Measurements from ENCODE around the gene AP1AR.
"Not testable (repeated sequence)": the region's sequence is repeated elsewhere in the genome, so short reads cannot be mapped to it uniquely, and the experiment has no call there.

The AP1AR gene

GRCh38 chr4:112279025-112279881 is 47.7 kb downstream of the AP1AR start:
- no peak for DNase-seq

- DNase-seq: no peak
Observed at GRCh38 chr4:112279882-112280315, 48.3 kb downstream of the AP1AR start.

- no peak for DNase-seq
Observed at GRCh38 chr4:112280386-112281056, 48.9 kb downstream of the AP1AR start.

- DNase-seq: not testable (repeated sequence)
Observed at GRCh38 chr4:112281895-112282398, 50.4 kb downstream of the AP1AR start.

- DNase-seq: no peak
Observed at GRCh38 chr4:112282860-112283667, 51.5 kb downstream of the AP1AR start.

- DNase-seq: no peak
Observed at GRCh38 chr4:112284166-112284565, 52.6 kb downstream of the AP1AR start.

GRCh38 chr4:112284662-112285411 is 53.2 kb downstream of the AP1AR start:
- DNase-seq: no peak

GRCh38 chr4:112287258-112287989 is 55.8 kb downstream of the AP1AR start:
- no peak for DNase-seq

GRCh38 chr4:112288455-112288854 is 56.9 kb downstream of the AP1AR start:
- DNase-seq: no peak

GRCh38 chr4:112289407-112290253 is 58.0 kb downstream of the AP1AR start:
- DNase-seq: no peak

- no peak for DNase-seq
Observed at GRCh38 chr4:112290341-112290740, 58.8 kb downstream of the AP1AR start.

GRCh38 chr4:112296949-112297880 is 65.6 kb downstream of the AP1AR start, which contains the start of gene ALPK1:
Gene ALPK1 (plus strand): TSS chr4:112297369.
- no peak for DNase-seq

- no peak for DNase-seq
Observed at GRCh38 chr4:112299721-112300120, 68.1 kb downstream of the AP1AR start.

- DNase-seq: no peak
Observed at GRCh38 chr4:112302320-112303274, 71.0 kb downstream of the AP1AR start.

- not testable (repeated sequence) for DNase-seq
Observed at GRCh38 chr4:112305477-112305876, 73.9 kb downstream of the AP1AR start.

- DNase-seq: not testable (repeated sequence)
Observed at GRCh38 chr4:112309263-112309791, 77.7 kb downstream of the AP1AR start.

GRCh38 chr4:112311516-112311915 is 79.9 kb downstream of the AP1AR start:
- DNase-seq: no peak

All from SHP77 (cell line).